GM12865 (cell line): ENCODE data around the gene RBM20.
"Not testable (repeated sequence)": the region's sequence is repeated elsewhere in the genome, so short reads cannot be mapped to it uniquely, and the experiment has no call there.

Experiments used
- DNase-seq: peaks from one replicate; pipeline ENCODE4 v3.0.0; 2010; ENCODE audit warnings: low read depth
- H3K4me3 ChIP-seq: 2 replicates; pipeline ENCODE4 v1.5.1; 2011; ENCODE audit warnings: mild to moderate bottlenecking, low read depth, low read length, control low read depth
- CTCF ChIP-seq: IDR thresholded peaks from 2 replicates; pipeline ENCODE4 v1.5.1; 2011; ENCODE audit warnings: low read length, control low read depth, low read depth, inconsistent platforms; ENCODE audit not compliant: insufficient read depth; ENCODE audit errors: missing control alignments

RBM20 gene

DNA sequence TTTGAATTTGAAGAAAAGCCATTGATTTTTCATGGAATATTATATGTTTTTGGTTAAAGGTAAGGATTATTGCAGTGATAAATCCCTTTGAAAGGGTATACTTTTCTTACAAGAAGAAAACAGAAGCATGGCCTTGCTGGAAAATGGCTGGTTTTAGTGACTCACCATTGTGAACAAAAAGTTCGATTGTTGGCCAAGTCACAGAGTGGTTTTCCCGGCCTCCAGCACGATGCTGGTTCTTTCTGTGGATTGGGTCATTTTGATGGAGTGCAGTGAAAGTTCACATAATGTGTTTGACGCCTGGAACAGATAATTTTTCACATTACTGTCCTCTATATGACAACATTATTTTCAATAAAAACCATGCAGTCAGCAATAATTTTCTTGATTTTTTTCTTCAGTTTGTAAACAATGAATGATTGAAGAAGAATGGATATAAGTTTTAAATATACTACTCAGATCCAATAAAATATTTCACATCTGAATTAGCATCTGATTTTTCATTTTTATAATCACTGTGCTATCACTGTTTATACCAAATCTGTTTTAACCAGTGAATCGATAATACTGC, 60.9 kb downstream of the RBM20 start:
- H3K4me3 ChIP-seq: no peak overlapping the region
- DNase-seq: no peak
- TF ChIP-seq CTCF: no peak

GRCh38 chr10:110705596-110705995, 61.5 kb downstream of the RBM20 start:
- not testable (repeated sequence) for DNase-seq, H3K4me3 ChIP-seq

GRCh38 chr10:110706690-110707098, 62.6 kb downstream of the RBM20 start:
- no peak for DNase-seq
- H3K4me3 ChIP-seq: no peak overlapping the region
- no peak for TF ChIP-seq CTCF

DNA sequence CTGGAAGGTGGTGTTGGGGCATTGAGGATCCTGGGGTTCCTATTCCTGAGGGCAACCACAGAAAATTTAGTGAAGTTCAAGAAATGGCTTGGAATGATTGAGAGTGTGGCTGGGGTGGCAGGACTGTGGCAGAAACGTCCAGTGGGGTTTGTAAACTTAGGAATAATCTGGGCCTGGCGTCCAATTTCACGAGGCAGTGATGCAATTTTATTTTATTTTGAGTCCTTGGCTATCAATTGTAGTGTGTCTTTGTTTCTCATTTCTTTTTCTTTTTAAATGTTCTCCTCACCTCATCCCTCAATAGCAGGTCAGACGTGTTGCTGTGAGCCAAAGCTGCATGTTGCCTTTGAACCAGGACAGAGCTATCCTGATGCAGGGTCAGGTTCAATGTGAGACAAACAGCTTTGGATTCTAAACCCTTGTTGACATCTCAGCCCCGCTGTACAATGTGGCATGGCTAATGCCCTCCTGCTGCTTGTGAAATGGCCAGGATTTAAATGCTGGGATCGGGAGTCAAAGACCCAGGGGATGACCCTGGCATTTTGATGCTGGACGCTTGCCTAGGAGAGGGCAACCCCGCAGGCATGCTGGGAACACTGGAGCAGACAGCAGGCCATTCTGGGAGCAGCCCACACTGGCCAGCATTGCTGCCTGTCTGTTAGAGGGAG, 64.8 kb downstream of the RBM20 start:
- no peak for DNase-seq
- no peak for TF ChIP-seq CTCF
- H3K4me3 ChIP-seq: no peak overlapping the region

GRCh38 chr10:110709444-110709828, 65.3 kb downstream of the RBM20 start:
- no peak for TF ChIP-seq CTCF
- no peak overlapping the region for H3K4me3 ChIP-seq
- no peak for DNase-seq

GRCh38 chr10:110709964-110710587, 65.9 kb downstream of the RBM20 start:
- TF ChIP-seq CTCF: no peak
- DNase-seq: no peak
- no peak overlapping the region for H3K4me3 ChIP-seq

DNA sequence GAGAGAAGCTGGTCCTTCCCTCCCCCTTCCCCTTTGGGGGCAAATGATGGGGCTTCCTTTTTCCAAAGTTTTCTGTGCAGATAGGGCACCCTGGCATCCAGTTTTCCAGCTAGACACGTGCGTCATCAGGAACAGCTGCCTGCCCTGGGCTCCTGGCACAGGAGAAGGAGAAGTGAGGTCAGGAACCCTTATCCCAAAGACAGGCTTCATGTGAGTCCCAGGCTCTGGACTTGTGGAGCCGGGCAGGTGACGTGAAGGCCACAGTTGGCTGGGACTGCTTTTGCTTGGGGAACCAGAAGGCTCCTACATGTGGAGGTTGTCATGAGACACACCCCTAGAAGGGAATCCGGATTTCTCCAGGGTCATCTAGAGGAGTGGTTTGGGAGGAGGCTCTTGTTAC, 66.5 kb downstream of the RBM20 start:
- no peak overlapping the region for H3K4me3 ChIP-seq
- no peak for TF ChIP-seq CTCF
- DNase-seq: no peak
